ENCODE results near the gene EEF2K. TPM values are rescaled to one million over a fixed set of nuclear protein-coding genes. Genes with fewer than 3 reads are reported as not detected.

Gene EEF2K
- total RNA-seq, 1 experiment from 2014 or later = 31.0 TPM

DNA sequence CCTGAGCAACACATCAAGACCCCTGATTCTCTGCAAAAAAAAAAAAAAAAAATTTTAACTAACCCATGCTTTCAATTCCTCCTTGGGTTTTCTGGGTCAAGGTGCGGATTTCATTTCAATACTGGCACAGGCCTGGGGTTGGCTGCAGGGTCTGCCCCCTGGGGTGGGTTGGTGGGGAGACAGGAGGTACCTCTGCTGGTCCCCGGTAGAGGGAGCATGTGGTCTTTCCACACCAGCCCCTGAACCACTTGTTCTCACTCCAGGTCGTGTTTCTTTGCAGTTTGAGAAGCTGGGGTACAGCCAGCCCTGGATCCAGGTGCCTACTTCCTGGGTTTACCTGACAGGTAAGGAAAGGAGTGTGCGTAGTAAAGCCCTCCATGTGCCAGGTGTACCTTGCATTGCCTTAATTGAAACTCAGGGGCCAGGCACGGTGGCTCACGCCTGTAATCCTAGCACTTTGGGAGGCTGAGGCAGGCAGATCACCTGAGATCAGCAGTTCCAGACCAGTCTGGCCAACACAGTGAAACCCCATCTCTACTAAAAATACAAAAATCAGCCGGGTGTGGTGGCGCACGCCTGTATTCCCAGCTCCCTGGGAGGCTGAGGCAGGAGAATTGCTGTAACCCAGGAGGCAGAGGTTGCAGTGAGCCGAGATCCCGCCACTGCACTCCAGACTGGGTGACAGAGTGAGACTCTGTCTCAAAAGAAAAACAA is 22.0 kb upstream of the EEF2K start:
- TF ChIP-seq RAD21 (IDR thresholded peaks at IDR 0.05; ENCODE audit: low read depth) = peak; percentile 30; the same call in 1 of the 2 replicates
- no peak for TF ChIP-seq MAX (IDR thresholded peaks at IDR 0.05)
- TF ChIP-seq CTCF (IDR thresholded peaks at IDR 0.05 in 2 of 3, conservative IDR thresholded peaks at IDR 0.05 in 1 of 3; ENCODE audit: borderline replicate concordance in 1 of 3, insufficient read depth in 1 of 3, low read depth in 2 of 3, low read length in 2 of 3) = peak; percentile 28 to 68 (median 56); a peak in 5 of 6 replicates
- Histone ChIP-seq H3K27me3 (ENCODE audit: insufficient read depth, low read length) (no peaks in the 10 kb centered on the region; the same call in 1 of the 2 replicates), H4K20me1 (ENCODE audit: insufficient read depth) (no peaks in the 10 kb centered on the region), H3K4me2 (ENCODE audit: low read length) (no peak overlapping the region), H3K9me3 (ENCODE audit: control insufficient read depth in 1 of 2, insufficient read depth in 1 of 2, low read depth in 1 of 2, low read length in 2 of 2) (no peaks in the 10 kb centered on the region), H3K9me2 (ENCODE audit: insufficient read depth) (no peaks in the 10 kb centered on the region), H3K36me3 (ENCODE audit: control insufficient read depth in 1 of 2, insufficient read depth in 2 of 2, low read length in 2 of 2) (no peaks in the 10 kb centered on the region), H3K27ac (ENCODE audit: low read depth, low read length) (no peak overlapping the region), H3K79me2 (ENCODE audit: insufficient read depth, low read length) (no peaks in the 10 kb centered on the region), H2AFZ (ENCODE audit: low read depth, low read length, poor library complexity, severe bottlenecking) (no peak overlapping the region), H3K9ac (ENCODE audit: low read length) (no peak overlapping the region), H3K4me1 (ENCODE audit: control insufficient read depth in 1 of 2, insufficient read depth in 2 of 2, low read length in 2 of 2) (peaks cover 6 to 9% of the 10 kb centered on the region in 2 experiments), H3K4me3 (replicated peaks in 1 of 2; ENCODE audit: low read depth in 1 of 2, low read length in 2 of 2) (no peak overlapping the region)
- DNase-seq (ENCODE audit: low read depth, low spot score) (no peak), ATAC-seq (peak; percentile 69)
- BruUV-seq (replicated peaks) = no TSS peak
- RAD21 ChIA-PET (ENCODE audit: low non-redundant PET in 1 of 2, low total read pairs in 2 of 2, uncharacterized antibody in 2 of 2, unreplicated experiment in 2 of 2) = no interaction called here
- POLR2A ChIA-PET = no interaction called here
- intact Hi-C loops (cut with micrococcal nuclease) = loop anchor here (10.0 kb wide), 3 partner anchors 59 to 1251 kb away; partner anchors contain the start of gene IGSF6
- CTCF ChIA-PET = no interaction called here

- H3K4me3 ChIP-seq (replicated peaks in 1 of 2; ENCODE audit: low read depth in 1 of 2, low read length in 2 of 2) = no peak overlapping the region
- H3K27ac ChIP-seq (ENCODE audit: low read depth, low read length) = no peak overlapping the region
- no peaks in the 10 kb centered on the region for H3K79me2 ChIP-seq (ENCODE audit: insufficient read depth, low read length)
- ATAC-seq (0 out of 2 replicates have a peak, but pooled peaks have one; percentile 15), DNase-seq (ENCODE audit: low read depth, low spot score) (no peak)
- BruUV-seq (replicated peaks) = no TSS peak
- intact Hi-C loops (cut with micrococcal nuclease) = loop anchor here (10.0 kb wide), 3 partner anchors 60 to 1250 kb away; partner anchors contain the start of gene IGSF6
- no peak overlapping the region for H2AFZ ChIP-seq (ENCODE audit: low read depth, low read length, poor library complexity, severe bottlenecking)
- TF ChIP-seq REST (IDR thresholded peaks at IDR 0.05; ENCODE audit: low read depth) (no peak), CTCF (IDR thresholded peaks at IDR 0.05 in 2 of 3, conservative IDR thresholded peaks at IDR 0.05 in 1 of 3; ENCODE audit: borderline replicate concordance in 1 of 3, insufficient read depth in 1 of 3, low read depth in 2 of 3, low read length in 2 of 3) (0 out of 6 replicates have a peak, but pooled peaks of 1 of the 3 experiments have one; percentile 17)
- ChIA-PET RAD21 (ENCODE audit: low non-redundant PET in 1 of 2, low total read pairs in 2 of 2, uncharacterized antibody in 2 of 2, unreplicated experiment in 2 of 2) (no interaction called here), CTCF (no interaction called here), POLR2A (no interaction called here)
- H3K9ac ChIP-seq (ENCODE audit: low read length) = no peak overlapping the region
- H3K27me3 ChIP-seq (ENCODE audit: insufficient read depth, low read length) = no peaks in the 10 kb centered on the region; the same call in 1 of the 2 replicates
- no peaks in the 10 kb centered on the region for H3K9me3 ChIP-seq (ENCODE audit: control insufficient read depth in 1 of 2, insufficient read depth in 1 of 2, low read depth in 1 of 2, low read length in 2 of 2)
- no peaks in the 10 kb centered on the region for H4K20me1 ChIP-seq (ENCODE audit: insufficient read depth)
- peaks cover 11 to 12% of the 10 kb centered on the region in 2 experiments for H3K4me1 ChIP-seq (ENCODE audit: control insufficient read depth in 1 of 2, insufficient read depth in 2 of 2, low read length in 2 of 2)
- H3K4me2 ChIP-seq (ENCODE audit: low read length) = no peak overlapping the region
- H3K36me3 ChIP-seq (ENCODE audit: control insufficient read depth in 1 of 2, insufficient read depth in 2 of 2, low read length in 2 of 2) = no peaks in the 10 kb centered on the region
- H3K9me2 ChIP-seq (ENCODE audit: insufficient read depth) = no peaks in the 10 kb centered on the region
These were observed 21.5 kb upstream of the EEF2K start for GRCh38 chr16:22184615-22184968.
